DND-41 (cell line): Measurements from ENCODE around the gene ATP8A2.

Source experiments
- CTCF ChIP-seq: IDR thresholded peaks from 2 replicates; pipeline ENCODE4 v1.5.1; 2012; ENCODE audit warnings: borderline replicate concordance, low read length, moderate library complexity, mild to moderate bottlenecking; ENCODE audit not compliant: poor library complexity, severe bottlenecking; ENCODE audit errors: extremely low read depth
- EZH2 ChIP-seq: IDR thresholded peaks from 3 replicates; pipeline ENCODE4 v1.6.1; 2012; ENCODE audit warnings: borderline replicate concordance, low read depth, mild to moderate bottlenecking, moderate library complexity, low read length, inconsistent platforms; ENCODE audit not compliant: severe bottlenecking

- TF ChIP-seq CTCF (no peak), EZH2 (no peak)
Measured at GRCh38 chr13:25657157-25657556, 285.4 kb downstream of the ATP8A2 start.
